ENCODE results near the gene CACNB4. TPM values are rescaled to one million over a fixed set of nuclear protein-coding genes. Genes with fewer than 3 reads are reported as not detected.

The CACNB4 gene
- total RNA-seq, 1 donor from 2014 or later, result 3.4 TPM

- TF ChIP-seq CTCF (IDR thresholded peaks at IDR 0.05), result no peak
- Mint-ChIP-seq H3K27ac (ENCODE audit: unreplicated experiment) (no peak overlapping the region), H3K9me3 (ENCODE audit: unreplicated experiment) (no peaks in the 10 kb centered on the region), H3K4me3 (ENCODE audit: unreplicated experiment) (no peak overlapping the region), H3K4me1 (ENCODE audit: unreplicated experiment) (no peaks in the 10 kb centered on the region), H3K36me3 (ENCODE audit: unreplicated experiment) (no peaks in the 10 kb centered on the region), H3K27me3 (ENCODE audit: unreplicated experiment) (peaks cover 23% of the 10 kb centered on the region)
- no peak for DNase-seq (ENCODE audit: extremely low spot score, unreplicated experiment)
Observed at GRCh38 chr2:151844211-151844896, 254.5 kb downstream of the CACNB4 start.

DNA sequence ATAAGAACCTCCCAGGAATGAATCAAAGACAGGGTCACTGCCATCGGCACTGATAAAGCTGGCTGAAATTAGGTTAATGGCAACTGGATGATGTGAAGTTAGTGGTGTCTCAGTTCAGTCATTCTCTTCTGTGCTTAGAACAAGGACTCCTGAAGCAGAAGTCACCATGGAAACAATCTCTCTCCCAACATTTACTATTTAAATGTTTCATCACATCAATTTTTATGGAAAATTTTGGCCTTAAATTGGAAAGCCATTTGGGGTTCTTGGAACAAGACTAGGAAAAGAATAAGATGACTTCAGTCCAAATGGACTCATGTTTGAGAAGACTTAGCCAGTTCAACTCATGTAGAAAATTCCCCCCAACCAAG, 255.2 kb downstream of the CACNB4 start:
- no peak overlapping the region for H3K27ac Mint-ChIP-seq (ENCODE audit: unreplicated experiment)
- H3K36me3 Mint-ChIP-seq (ENCODE audit: unreplicated experiment), result no peaks in the 10 kb centered on the region
- H3K4me1 Mint-ChIP-seq (ENCODE audit: unreplicated experiment), result no peaks in the 10 kb centered on the region
- DNase-seq (ENCODE audit: extremely low spot score, unreplicated experiment), result no peak
- H3K9me3 Mint-ChIP-seq (ENCODE audit: unreplicated experiment), result no peaks in the 10 kb centered on the region
- H3K4me3 Mint-ChIP-seq (ENCODE audit: unreplicated experiment), result no peak overlapping the region
- TF ChIP-seq CTCF (IDR thresholded peaks at IDR 0.05), result no peak
- peaks cover 20% of the 10 kb centered on the region for H3K27me3 Mint-ChIP-seq (ENCODE audit: unreplicated experiment)

DNA sequence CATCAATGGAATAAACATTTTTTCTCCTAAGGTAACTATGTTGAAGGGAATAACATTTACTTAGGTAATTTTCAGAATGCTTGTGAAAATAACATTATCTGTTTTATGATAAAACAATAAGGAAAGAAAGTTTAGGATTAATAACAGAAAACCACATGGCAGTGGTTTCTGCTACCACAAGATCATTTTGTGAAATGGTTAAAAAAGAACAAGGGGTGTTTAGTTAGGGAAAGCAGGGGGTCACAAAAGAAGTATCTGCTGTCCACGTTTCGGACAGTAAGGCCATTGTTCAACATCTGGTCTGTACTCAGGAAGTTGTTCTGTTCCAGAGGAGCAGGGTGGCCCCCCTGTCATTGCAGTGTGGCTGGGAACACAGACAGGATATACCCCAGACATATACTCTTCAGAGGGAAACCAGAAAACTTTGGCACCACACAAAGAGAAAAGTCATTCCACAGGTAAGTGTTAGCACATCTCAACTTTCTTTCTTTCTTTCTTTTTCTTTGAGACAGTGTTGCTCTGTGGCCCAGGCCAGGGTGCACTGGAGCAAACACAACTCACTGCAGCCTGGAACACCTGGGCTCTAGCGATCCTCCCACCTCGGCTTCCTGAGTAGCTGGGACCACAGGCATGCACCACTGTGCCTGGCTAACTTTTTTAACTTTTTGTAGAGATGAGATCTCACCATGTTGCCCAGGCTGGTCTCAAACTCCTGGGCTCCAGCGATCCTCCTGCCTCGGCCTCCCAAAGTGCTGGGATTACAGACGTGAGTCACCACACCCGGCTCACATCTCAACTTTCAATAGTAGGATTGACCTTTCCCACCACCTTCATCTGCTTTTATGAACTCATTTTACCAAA, 255.8 kb downstream of the CACNB4 start:
- Mint-ChIP-seq H3K9me3 (ENCODE audit: unreplicated experiment) (no peaks in the 10 kb centered on the region), H3K27me3 (ENCODE audit: unreplicated experiment) (peaks cover 17% of the 10 kb centered on the region), H3K4me1 (ENCODE audit: unreplicated experiment) (no peaks in the 10 kb centered on the region), H3K36me3 (ENCODE audit: unreplicated experiment) (no peaks in the 10 kb centered on the region), H3K4me3 (ENCODE audit: unreplicated experiment) (no peak overlapping the region), H3K27ac (ENCODE audit: unreplicated experiment) (no peak overlapping the region)
- DNase-seq (ENCODE audit: extremely low spot score, unreplicated experiment), result no peak
- no peak for TF ChIP-seq CTCF (IDR thresholded peaks at IDR 0.05)

DNA sequence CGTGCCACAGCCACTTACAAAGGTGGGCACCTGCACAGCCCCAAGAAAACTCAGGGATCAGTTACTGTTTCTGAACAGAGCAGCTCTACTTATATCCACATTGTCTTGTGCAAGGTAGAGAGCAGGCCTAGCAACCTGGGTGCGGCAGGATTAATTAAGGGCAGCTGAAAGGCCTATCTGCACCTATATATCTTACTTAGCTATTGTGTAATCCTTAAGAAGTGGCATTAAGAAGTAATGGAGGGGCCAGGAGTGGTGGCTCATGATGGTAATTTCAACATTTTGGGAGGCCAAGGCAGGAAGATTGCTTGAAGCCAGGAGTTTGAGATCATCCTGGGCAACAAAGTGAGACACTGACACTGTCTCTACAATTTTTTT, 257.8 kb downstream of the CACNB4 start:
- Mint-ChIP-seq H3K9me3 (ENCODE audit: unreplicated experiment) (no peaks in the 10 kb centered on the region), H3K27me3 (ENCODE audit: unreplicated experiment) (peaks cover 19% of the 10 kb centered on the region), H3K4me3 (ENCODE audit: unreplicated experiment) (no peak overlapping the region)

More for the DNA sequence above, 257.8 kb downstream of the CACNB4 start:
- Mint-ChIP-seq H3K4me1 (ENCODE audit: unreplicated experiment) (no peaks in the 10 kb centered on the region), H3K27ac (ENCODE audit: unreplicated experiment) (no peak overlapping the region), H3K36me3 (ENCODE audit: unreplicated experiment) (no peaks in the 10 kb centered on the region)
- no peak for DNase-seq (ENCODE audit: extremely low spot score, unreplicated experiment)
- TF ChIP-seq CTCF (IDR thresholded peaks at IDR 0.05), result no peak

Data from osteocyte (in vitro differentiated cells).